Natural killer cell treated with Interleukin-12 subunit alpha and Interleukin-12 subunit beta and Interleukin-15 and Interleukin-18, amount 100 ng/mL, for 72 hours (primary cell): Measurements from ENCODE around the gene RELT. TPM values are rescaled to one million over a fixed set of nuclear protein-coding genes. Genes with fewer than 3 reads are reported as not detected.

Experiments
- ATAC-seq, 2 donors: fragments of 150-1000 bp; cut with Tn5 transposase in 1 of 2; sonication (Bioruptor Pico), chemical (Tn5 transposase) in 1 of 2; 2 replicates each; pipeline ENCODE4 v1.10.0; 2021
- DNase-seq: peaks from one replicate; pipeline ENCODE4 v3.0.0; 2022; ENCODE audit warnings: low spot score
- H3K27ac Mint-ChIP-seq, 2 donors: 1 replicate in 1 of 2; 2 replicates in 1 of 2; pipeline ENCODE4 v1.8.0; 2022; ENCODE audit warnings: mixed read lengths in 2 of 2, mild to moderate bottlenecking in 1 of 2, moderate library complexity in 1 of 2
- H3K27me3 Mint-ChIP-seq, 2 donors: 1 replicate in 1 of 2; 2 replicates in 1 of 2; pipeline ENCODE4 v1.8.0; 2022; ENCODE audit warnings: mixed read lengths in 2 of 2
- H3K36me3 Mint-ChIP-seq: one replicate; pipeline ENCODE4 v1.8.0; 2022; ENCODE audit warnings: mixed read lengths
- H3K4me1 Mint-ChIP-seq, 2 donors: 1 replicate in 1 of 2; 2 replicates in 1 of 2; pipeline ENCODE4 v1.8.0; 2022; ENCODE audit warnings: low read depth in 2 of 2, mixed read lengths in 2 of 2, mild to moderate bottlenecking in 1 of 2
- H3K4me3 Mint-ChIP-seq: one replicate; pipeline ENCODE4 v1.8.0; 2022; ENCODE audit warnings: mixed read lengths
- H3K9me3 Mint-ChIP-seq: 2 replicates; pipeline ENCODE4 v1.8.0; 2022; ENCODE audit warnings: mixed read lengths
- total RNA-seq, 2 donors: library from RNA; stranded (reverse); gene quantifications; one replicate each; pipeline ENCODE4 v1.2.3, GENCODE V29; 2022

The RELT gene
- total RNA-seq, 2 donors from 2014 or later, result 46.5 to 58.0 TPM

DNA sequence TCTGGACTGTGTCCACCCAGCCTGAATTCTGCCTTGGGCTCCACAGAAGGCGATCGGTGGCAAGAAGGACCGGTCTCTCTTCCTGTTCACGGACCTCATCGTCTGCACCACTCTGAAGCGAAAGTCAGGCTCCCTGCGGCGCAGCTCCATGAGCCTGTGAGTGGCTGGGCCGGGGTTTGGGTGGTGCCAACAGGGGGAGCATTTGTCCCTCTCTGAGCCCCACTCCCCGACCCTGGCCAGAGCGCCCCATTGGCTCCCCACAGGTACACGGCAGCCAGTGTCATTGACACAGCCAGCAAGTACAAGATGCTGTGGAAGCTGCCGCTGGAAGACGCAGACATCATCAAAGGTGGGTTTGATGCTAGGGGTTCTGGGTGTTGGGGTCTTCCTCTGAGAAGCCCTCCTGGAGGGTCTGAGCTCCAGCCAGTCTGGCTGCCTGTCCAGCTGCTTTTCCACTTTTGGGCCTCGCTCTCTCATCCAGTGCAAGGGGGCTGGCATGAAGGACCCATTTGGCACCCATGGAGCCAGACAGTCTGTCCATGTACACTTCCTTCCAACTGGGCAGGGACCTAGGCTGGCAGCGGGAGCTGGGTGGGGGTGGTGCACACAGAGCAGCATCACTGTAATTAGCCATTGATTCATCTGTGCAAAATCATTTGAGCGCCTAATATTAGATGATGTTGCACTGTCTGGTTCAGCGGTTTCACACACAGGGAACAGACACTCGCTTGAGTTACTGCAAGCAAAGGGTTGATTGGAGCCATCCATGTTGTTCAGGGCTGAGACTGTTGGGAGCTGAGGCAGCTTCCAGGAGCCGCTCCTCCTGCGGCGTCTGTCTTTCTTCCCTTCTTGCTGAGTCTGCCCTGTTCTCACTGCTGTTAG lies 19.0 kb upstream of the RELT start:
- DNase-seq (no peak), ATAC-seq (no peak)
- no peaks in the 10 kb centered on the region for H3K4me1 Mint-ChIP-seq
- no peaks in the 10 kb centered on the region for H3K27me3 Mint-ChIP-seq
- H3K4me3 Mint-ChIP-seq, result no peak overlapping the region
- H3K27ac Mint-ChIP-seq, result no peak overlapping the region
- no peaks in the 10 kb centered on the region for H3K9me3 Mint-ChIP-seq
- no peaks in the 10 kb centered on the region for H3K36me3 Mint-ChIP-seq

- Mint-ChIP-seq H3K4me3 (no peak overlapping the region), H3K36me3 (no peaks in the 10 kb centered on the region), H3K4me1 (no peaks in the 10 kb centered on the region), H3K27ac (no peak overlapping the region), H3K27me3 (no peaks in the 10 kb centered on the region), H3K9me3 (no peaks in the 10 kb centered on the region)
- no peak for ATAC-seq
- no peak for DNase-seq
Measured at GRCh38 chr11:73358071-73358470, 18.1 kb upstream of the RELT start.

- Mint-ChIP-seq H3K9me3 (no peaks in the 10 kb centered on the region), H3K27ac (no peak overlapping the region), H3K27me3 (no peaks in the 10 kb centered on the region), H3K4me1 (no peaks in the 10 kb centered on the region), H3K4me3 (no peak overlapping the region), H3K36me3 (no peaks in the 10 kb centered on the region)
- ATAC-seq, result no peak
- no peak for DNase-seq
Measured at GRCh38 chr11:73359341-73359740, 16.9 kb upstream of the RELT start.

DNA sequence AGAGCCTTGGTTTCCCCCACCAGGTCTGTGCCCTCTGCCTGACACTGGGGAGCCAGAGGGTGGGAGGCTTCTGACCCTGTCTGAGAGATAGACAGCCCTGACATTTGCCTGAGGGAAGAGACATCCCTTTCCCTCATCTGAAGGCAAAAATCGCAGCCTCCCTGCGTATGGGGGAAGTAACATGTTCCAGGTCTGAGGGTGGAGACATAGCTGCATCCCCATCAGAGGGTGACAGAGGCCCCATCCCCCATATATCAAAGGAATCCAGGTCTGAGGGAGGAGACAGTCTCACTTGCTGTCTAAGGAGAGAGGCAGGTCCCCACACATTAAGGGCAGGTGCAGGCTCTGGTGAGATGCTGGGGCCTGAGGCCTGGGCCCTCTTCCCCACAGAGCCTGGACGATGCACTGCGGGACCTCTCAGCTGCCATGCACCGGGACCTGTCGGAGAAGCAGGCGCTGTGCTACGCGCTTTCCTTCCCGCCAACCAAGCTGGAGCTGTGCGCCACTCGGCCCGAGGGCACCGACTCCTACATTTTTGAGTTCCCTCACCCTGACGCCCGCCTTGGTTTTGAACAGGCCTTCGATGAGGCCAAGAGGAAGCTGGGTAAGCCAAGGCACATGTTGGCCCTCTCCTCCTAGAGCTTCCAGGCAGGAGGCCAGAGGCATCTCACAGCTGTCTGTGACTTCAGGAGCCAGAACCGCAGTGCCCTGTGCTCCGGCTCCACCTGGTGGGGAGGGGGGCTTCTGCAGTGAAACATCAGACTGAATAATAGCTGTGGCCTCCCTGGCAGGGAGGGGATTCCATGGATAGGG lies 16.1 kb upstream of the RELT start:
- H3K4me3 Mint-ChIP-seq, result no peak overlapping the region
- H3K4me1 Mint-ChIP-seq, result no peaks in the 10 kb centered on the region
- H3K36me3 Mint-ChIP-seq, result no peaks in the 10 kb centered on the region
- DNase-seq (no peak), ATAC-seq (no peak)
- H3K27ac Mint-ChIP-seq, result no peak overlapping the region
- no peaks in the 10 kb centered on the region for H3K27me3 Mint-ChIP-seq
- no peaks in the 10 kb centered on the region for H3K9me3 Mint-ChIP-seq

DNA sequence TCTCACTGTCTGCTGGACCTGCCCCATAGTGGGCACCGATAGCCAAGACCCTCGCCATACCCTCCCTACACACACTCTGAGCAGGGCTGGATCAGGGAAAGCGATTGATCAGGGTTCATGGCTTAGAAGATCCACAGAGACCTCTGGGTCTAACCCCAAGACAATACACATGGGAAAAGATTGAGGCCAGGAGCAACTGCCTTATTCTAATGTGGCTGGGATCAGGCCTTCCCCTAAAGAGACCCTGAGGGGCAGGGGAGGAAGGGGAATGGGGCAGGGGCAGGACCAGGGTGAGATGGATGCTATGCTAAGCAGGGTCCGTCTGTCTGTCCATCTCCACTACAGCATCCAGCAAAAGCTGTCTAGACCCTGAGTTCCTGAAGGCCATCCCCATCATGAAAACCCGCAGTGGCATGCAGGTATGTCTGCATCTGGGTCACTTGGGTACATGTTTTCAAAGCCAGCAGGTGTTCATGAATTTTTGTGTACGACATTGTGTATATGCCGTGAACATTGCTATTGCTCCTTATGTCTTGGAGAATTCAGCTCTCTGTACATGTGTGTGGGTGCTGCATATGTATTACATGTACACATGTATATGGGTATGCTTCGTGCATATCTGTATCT lies 15.3 kb upstream of the RELT start:
- peaks cover 3 to 4% of the 10 kb centered on the region in 2 donors for H3K4me1 Mint-ChIP-seq
- no peaks in the 10 kb centered on the region for H3K27me3 Mint-ChIP-seq
- ATAC-seq (no peak), DNase-seq (no peak)
- H3K36me3 Mint-ChIP-seq, result no peaks in the 10 kb centered on the region
- no peak overlapping the region for H3K4me3 Mint-ChIP-seq
- H3K9me3 Mint-ChIP-seq, result no peaks in the 10 kb centered on the region
- H3K27ac Mint-ChIP-seq, result no peak overlapping the region

GRCh38 chr11:73361953-73362776 lies 14.0 kb upstream of the RELT start:
- Mint-ChIP-seq H3K4me1 (peaks cover 12 to 17% of the 10 kb centered on the region in 2 donors), H3K4me3 (no peak overlapping the region), H3K27me3 (no peaks in the 10 kb centered on the region), H3K27ac (no peak overlapping the region), H3K9me3 (no peaks in the 10 kb centered on the region), H3K36me3 (no peaks in the 10 kb centered on the region)
- DNase-seq (no peak), ATAC-seq (no peak)

DNA sequence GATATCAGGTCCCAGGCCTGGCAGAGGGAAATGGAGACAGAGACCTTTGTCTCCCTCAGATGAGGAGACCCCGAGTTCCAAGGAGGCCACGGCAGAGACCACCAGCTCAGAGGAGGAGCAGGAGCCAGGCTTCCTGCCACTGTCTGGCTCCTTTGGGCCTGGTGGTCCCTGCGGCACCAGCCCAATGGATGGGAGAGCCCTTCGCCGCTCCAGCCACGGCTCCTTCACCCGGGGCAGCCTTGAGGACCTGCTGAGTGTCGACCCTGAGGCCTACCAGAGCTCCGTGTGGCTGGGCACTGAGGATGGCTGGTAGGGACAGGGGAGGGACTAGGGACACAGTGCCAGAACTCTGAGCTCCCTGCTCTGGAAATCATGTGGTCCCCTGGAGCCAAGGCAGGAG lies 13.1 kb upstream of the RELT start:
- H3K9me3 Mint-ChIP-seq, result no peaks in the 10 kb centered on the region
- H3K27ac Mint-ChIP-seq, result no peak overlapping the region
- ATAC-seq, result no peak

DNA sequence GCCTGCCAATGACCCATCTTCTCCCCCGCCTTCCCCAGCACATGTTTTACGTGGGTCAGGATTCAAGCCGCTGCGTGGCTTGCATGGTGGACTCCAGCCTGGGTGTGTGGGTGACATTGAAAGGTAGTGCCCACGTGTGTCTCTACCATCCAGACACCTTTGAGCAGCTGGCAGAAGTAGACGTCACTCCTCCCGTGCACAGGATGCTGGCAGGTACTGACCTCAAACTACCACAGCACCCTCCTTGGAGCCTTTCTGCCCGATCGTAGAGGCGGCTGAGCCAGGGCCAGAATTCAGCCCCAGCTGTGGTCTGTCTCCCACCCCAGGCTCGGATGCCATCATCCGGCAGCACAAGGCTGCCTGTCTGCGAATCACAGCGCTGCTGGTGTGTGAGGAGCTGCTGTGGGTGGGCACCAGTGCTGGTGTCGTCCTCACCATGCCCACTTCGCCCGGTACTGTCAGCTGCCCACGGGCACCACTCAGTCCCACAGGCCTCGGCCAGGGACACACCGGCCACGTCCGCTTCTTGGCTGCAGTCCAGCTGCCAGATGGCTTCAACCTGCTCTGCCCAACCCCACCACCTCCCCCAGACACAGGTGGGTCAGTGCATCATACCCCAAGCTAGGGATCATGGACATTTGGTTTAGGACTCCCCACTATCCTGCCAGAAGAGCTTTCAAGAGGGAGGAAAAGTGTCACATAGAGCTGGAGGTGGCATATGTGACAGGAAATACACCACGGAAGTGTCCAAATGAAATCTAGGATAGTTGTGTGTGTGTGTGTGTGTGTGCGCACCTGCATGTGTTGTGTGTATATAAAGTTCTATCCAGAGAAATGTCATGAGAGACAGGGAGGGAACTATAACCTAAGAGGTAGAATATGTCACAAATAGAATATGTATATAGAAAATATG lies 10.6 kb upstream of the RELT start:
- Mint-ChIP-seq H3K4me3 (peak overlapping the region; percentile 70), H3K27ac (peak overlapping the region; percentile 86 to 89), H3K4me1 (peaks cover 12 to 17% of the 10 kb centered on the region in 2 donors), H3K36me3 (no peaks in the 10 kb centered on the region), H3K27me3 (no peaks in the 10 kb centered on the region), H3K9me3 (no peaks in the 10 kb centered on the region)
- ATAC-seq (no peak), DNase-seq (no peak)

More for the DNA sequence above, 13.1 kb upstream of the RELT start:
- DNase-seq, result no peak
- H3K27me3 Mint-ChIP-seq, result no peaks in the 10 kb centered on the region
- H3K4me3 Mint-ChIP-seq, result no peak overlapping the region
- H3K36me3 Mint-ChIP-seq, result no peaks in the 10 kb centered on the region
- peaks cover 12 to 17% of the 10 kb centered on the region in 2 donors for H3K4me1 Mint-ChIP-seq

DNA sequence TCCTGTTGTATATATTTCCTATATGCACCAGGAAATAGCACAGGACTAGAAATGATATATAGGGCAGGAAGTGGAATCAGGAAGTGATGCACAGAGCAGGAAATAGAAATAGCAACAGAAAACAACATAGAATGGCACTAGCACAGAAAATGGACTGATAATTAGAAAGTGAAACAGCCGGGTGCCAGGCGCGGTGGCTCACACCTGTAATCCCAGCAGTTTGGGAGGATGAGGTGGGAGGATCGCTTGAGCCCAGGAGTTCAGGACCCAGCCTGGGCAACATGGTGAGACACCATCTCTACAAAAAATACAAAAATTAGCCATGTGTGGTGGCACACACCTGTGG lies 10.0 kb upstream of the RELT start:
- Mint-ChIP-seq H3K9me3 (no peaks in the 10 kb centered on the region), H3K4me1 (peaks cover 12 to 17% of the 10 kb centered on the region in 2 donors), H3K36me3 (no peaks in the 10 kb centered on the region), H3K4me3 (peak overlapping the region; percentile 70), H3K27ac (peak overlapping the region; percentile 86 to 89), H3K27me3 (no peaks in the 10 kb centered on the region)
- no peak for DNase-seq
- ATAC-seq, result peak in 1 of 2 donors; percentile 67

GRCh38 chr11:73366953-73367352 lies 9.2 kb upstream of the RELT start:
- H3K4me1 Mint-ChIP-seq, result peaks cover 12 to 17% of the 10 kb centered on the region in 2 donors
- ATAC-seq (no peak), DNase-seq (no peak)
- H3K4me3 Mint-ChIP-seq, result no peak overlapping the region
- no peaks in the 10 kb centered on the region for H3K36me3 Mint-ChIP-seq
- peak overlapping the region; percentile 86 to 89 for H3K27ac Mint-ChIP-seq
- no peaks in the 10 kb centered on the region for H3K9me3 Mint-ChIP-seq
- H3K27me3 Mint-ChIP-seq, result no peaks in the 10 kb centered on the region

- no peaks in the 10 kb centered on the region for H3K9me3 Mint-ChIP-seq
- no peaks in the 10 kb centered on the region for H3K36me3 Mint-ChIP-seq
- ATAC-seq (no peak), DNase-seq (no peak)
- peaks cover 15 to 17% of the 10 kb centered on the region in 2 donors for H3K4me1 Mint-ChIP-seq
- peak overlapping the region in 1 of 2 donors; percentile 89 for H3K27ac Mint-ChIP-seq
- H3K27me3 Mint-ChIP-seq, result no peaks in the 10 kb centered on the region
- no peak overlapping the region for H3K4me3 Mint-ChIP-seq
Measured at GRCh38 chr11:73367482-73368024, 8.6 kb upstream of the RELT start.

DNA sequence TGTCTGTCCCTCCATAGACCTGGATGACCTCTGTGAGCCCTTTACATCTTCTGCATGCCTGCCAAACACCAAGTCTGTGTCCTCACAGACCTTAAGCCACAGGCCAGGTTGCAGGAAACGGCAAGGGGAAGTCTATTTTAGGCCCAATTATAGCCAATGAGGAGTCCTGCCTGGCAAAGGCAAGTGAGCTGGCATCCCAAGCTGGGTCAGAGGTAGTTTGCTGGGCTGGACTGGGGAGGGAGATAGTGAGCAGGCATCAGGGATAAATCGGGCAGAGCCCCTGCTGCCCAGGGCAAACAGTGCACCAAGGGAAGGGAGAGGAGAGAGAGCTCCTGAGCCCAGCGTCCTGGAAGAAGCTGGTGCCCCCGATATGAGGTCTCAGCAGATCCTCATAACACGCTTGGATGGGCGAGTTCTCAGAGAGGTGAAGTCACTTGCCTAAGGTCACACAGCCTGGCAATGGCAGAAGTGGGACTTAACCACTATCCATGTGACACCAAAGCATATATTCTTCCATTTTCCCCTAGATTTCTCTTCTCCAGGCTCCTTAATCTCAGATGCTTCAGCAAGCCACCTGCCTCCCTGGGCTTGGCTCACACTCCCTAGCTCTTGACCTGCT lies 3.7 kb upstream of the RELT start:
- DNase-seq, result no peak
- no peak overlapping the region for H3K4me3 Mint-ChIP-seq
- H3K4me1 Mint-ChIP-seq, result peaks cover 13 to 15% of the 10 kb centered on the region in 2 donors
- no peak for ATAC-seq
- no peaks in the 10 kb centered on the region for H3K27me3 Mint-ChIP-seq
- peaks cover 5% of the 10 kb centered on the region for H3K36me3 Mint-ChIP-seq
- H3K27ac Mint-ChIP-seq, result no peak overlapping the region
- H3K9me3 Mint-ChIP-seq, result no peaks in the 10 kb centered on the region
